ENCODE data around the gene EPS8L2. TPM values are rescaled to one million over a fixed set of nuclear protein-coding genes. Genes with fewer than 3 reads are reported as not detected.

Gene EPS8L2
- total and polyA plus RNA-seq, 9 of the 15 experiments (the other 6 are each of a cell fraction or from before 2014, with no cell fraction given) = 0.75 to 17.0 (median 3.7) TPM

- TF ChIP-seq PRDM10 (IDR thresholded peaks at IDR 0.05; ENCODE audit: partially characterized antibody) (no peak), CTCF (IDR thresholded peaks at IDR 0.05 in 2 of 3, conservative IDR thresholded peaks at IDR 0.05 in 1 of 3; ENCODE audit: insufficient read depth in 2 of 3, low read depth in 1 of 3, low read length in 3 of 3) (no peak), KLF10 (CRISPR knock-in tag; IDR thresholded peaks at IDR 0.05) (no peak), CREB3L1 (IDR thresholded peaks at IDR 0.05; ENCODE audit: borderline replicate concordance, low read depth) (no peak), RUNX1 (IDR thresholded peaks at IDR 0.05; ENCODE audit: low read depth) (no peak), ZNF324 (CRISPR knock-in tag; IDR thresholded peaks at IDR 0.05) (no peak), REST (IDR thresholded peaks at IDR 0.05; ENCODE audit: borderline replicate concordance) (no peak), REST (CRISPR knock-in tag; IDR thresholded peaks at IDR 0.05; ENCODE audit: low read depth) (no peak), NFIX (CRISPR knock-in tag; IDR thresholded peaks at IDR 0.05; ENCODE audit: low read depth) (no peak), SFPQ (IDR thresholded peaks at IDR 0.05; ENCODE audit: low read depth, low read length) (no peak)
Observed at GRCh38 chr11:673866-674265, 32.2 kb upstream of the EPS8L2 start (continued).
